NCI-H2107 (cell line): Measurements from ENCODE around the gene SCD5.

ENCODE experiments used
- DNase-seq: peaks from one replicate; lab custom pipeline; 2025; lab: John Stamatoyannopoulos, UW

The SCD5 gene

GRCh38 chr4:82691431-82691830 is 107.2 kb downstream of the SCD5 start:
- DNase-seq = no peak

GRCh38 chr4:82688091-82688795 is 110.4 kb downstream of the SCD5 start:
- no peak for DNase-seq

- no peak for DNase-seq
Measured at GRCh38 chr4:82687531-82687930, 111.1 kb downstream of the SCD5 start.

GRCh38 chr4:82681754-82682153 is 116.8 kb downstream of the SCD5 start:
- DNase-seq = no peak

GRCh38 chr4:82680834-82681233 is 117.8 kb downstream of the SCD5 start:
- DNase-seq = no peak

GRCh38 chr4:82679531-82679930 is 119.1 kb downstream of the SCD5 start:
- DNase-seq = no peak

- DNase-seq = no peak
Measured at GRCh38 chr4:82678051-82678450, 120.5 kb downstream of the SCD5 start.

GRCh38 chr4:82677327-82677726 is 121.3 kb downstream of the SCD5 start:
- DNase-seq = no peak

GRCh38 chr4:82667761-82668480 is 130.7 kb downstream of the SCD5 start:
- DNase-seq = no peak

GRCh38 chr4:82666970-82667665 is 131.5 kb downstream of the SCD5 start:
- DNase-seq = no peak

- no peak for DNase-seq
Measured at GRCh38 chr4:82661181-82661992, 137.2 kb downstream of the SCD5 start.

GRCh38 chr4:82652062-82652461 is 146.5 kb downstream of the SCD5 start:
- no peak for DNase-seq

GRCh38 chr4:82650868-82651267 is 147.7 kb downstream of the SCD5 start:
- no peak for DNase-seq

- DNase-seq = no peak
Measured at GRCh38 chr4:82648356-82648755, 150.2 kb downstream of the SCD5 start.

- no peak for DNase-seq
Measured at GRCh38 chr4:82645936-82646565, 152.5 kb downstream of the SCD5 start.

- DNase-seq = no peak
Measured at GRCh38 chr4:82644734-82645126, 153.9 kb downstream of the SCD5 start.

- no peak for DNase-seq
Measured at GRCh38 chr4:82643994-82644733, 154.4 kb downstream of the SCD5 start.

GRCh38 chr4:82642331-82642730 is 156.3 kb downstream of the SCD5 start:
- no peak for DNase-seq

- no peak for DNase-seq
Measured at GRCh38 chr4:82640540-82640939, 158.1 kb downstream of the SCD5 start.

- no peak for DNase-seq
Measured at GRCh38 chr4:82639971-82640370, 158.6 kb downstream of the SCD5 start.

- no peak for DNase-seq
Measured at GRCh38 chr4:82638479-82638878, 160.1 kb downstream of the SCD5 start.
